ENCODE measurements around the gene DSE. TPM values are rescaled to one million over a fixed set of nuclear protein-coding genes. Genes with fewer than 3 reads are reported as not detected.
"Not testable (repeated sequence)": the region's sequence is repeated elsewhere in the genome, so short reads cannot be mapped to it uniquely, and the experiment has no call there.

DSE gene
- 12.7 TPM for total RNA-seq
- long read RNA-seq, full-length matches to known transcripts, result 5 of 69 reads
- long read RNA-seq, partial matches to known transcripts, result 0 of 69 reads
- long read RNA-seq, other reads (novel, unspliced or antisense), result 64 of 69 reads

GRCh38 chr6:116370760-116371119, at the start of gene DSE:
DSE (plus strand) TSS chr6:116370947; CDS start chr6:116399251, 28,304 bp downstream.
- ATAC-seq (peak; percentile 96), DNase-seq (peak; percentile 89)
- intact Hi-C loops (cut with micrococcal nuclease), result no loop called here

DNA sequence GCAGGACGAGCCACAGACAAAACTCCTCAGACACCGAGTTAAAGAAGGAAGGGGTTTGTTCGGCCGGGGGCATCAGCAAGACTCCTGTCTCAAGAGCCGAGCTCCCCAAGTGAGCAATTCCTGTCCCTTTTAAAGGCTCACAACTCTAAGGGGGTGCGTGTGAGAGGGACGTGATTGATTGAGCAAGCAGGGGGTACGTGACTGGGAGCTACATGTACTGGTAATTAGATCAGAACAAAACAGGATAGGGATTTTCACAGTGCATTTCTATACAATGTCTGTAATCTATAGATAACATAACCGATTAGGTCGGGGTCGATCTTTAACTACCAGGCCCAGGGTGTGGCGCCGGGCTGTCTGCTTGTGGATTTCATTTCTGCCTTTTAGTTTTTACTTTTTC, 48.8 kb upstream of the DSE start:
- intact Hi-C loops (cut with micrococcal nuclease); ATAC-seq; DNase-seq: not testable (repeated sequence)

DNA sequence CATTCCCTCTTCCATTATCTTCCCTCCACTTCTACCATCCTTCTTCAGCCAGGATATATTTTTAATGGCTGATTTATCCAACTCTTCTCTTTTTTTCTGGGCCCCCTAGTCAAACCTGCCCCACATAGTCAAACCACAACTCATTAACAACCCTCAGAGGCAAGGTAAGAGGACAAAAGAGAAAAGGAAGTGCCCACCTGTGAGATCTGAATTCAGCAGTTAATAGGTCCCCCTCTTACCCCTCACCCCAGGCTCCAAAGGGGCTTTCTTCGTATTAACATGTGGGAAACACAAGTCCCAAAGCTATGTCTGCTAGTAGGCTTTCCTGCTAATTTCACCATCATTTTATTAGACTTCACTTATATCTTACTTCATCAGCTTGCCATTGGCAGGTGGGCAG, 46.9 kb upstream of the DSE start:
- intact Hi-C loops (cut with micrococcal nuclease), result no loop called here

DNA sequence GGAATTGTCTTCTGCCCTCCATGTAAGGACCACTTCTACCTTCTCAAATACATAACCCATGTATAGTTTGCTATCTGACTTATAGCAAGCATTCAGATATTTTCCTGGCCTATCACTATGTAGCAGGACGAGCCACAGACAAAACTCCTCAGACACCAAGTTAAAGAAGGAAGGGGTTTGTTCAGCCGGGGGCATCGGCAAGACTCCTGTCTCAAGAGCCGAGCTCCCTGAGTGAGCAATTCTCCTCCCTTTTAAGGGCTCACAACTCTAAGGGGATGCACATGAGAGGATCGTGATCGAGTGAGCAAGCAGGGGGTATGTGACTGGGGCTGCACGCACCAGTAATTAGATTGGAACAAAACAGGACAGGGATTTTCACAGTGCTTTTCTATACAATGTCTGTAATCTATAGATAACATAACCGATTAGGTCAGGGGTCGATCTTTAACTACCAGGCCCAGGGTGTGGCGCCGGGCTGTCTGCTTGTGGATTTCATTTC, 45.1 kb upstream of the DSE start:
- DNase-seq; intact Hi-C loops (cut with micrococcal nuclease); ATAC-seq: not testable (repeated sequence)

More for the DNA sequence above, 46.9 kb upstream of the DSE start:
- no peak for ATAC-seq
- DNase-seq, result no peak

DNA sequence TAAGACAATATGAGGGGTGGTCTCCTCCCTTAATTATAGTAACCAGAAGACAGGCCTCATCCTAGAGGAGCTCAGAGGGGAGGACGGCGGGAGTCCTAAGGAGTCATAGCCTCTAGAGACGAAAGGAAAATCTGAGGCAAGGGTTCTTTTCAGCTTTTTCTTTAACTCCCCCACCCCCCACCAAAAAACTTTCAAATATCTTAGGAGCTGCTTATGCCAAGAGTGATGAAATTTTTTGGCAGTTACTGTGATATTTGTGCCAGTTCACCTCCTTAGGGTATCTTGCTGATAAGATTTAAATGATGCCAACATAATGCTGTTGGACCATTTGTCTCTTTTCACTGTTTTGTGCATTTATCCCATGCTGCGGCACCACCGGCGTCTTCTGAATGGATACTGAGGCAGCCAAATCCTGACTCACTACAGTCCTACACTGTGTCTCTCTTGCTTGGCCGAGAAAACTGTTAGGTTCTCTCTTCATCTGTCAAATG, 44.5 kb upstream of the DSE start:
- intact Hi-C loops (cut with micrococcal nuclease), result no loop called here
- peak; percentile 33 for DNase-seq
- ATAC-seq, result peak; percentile 74

DNA sequence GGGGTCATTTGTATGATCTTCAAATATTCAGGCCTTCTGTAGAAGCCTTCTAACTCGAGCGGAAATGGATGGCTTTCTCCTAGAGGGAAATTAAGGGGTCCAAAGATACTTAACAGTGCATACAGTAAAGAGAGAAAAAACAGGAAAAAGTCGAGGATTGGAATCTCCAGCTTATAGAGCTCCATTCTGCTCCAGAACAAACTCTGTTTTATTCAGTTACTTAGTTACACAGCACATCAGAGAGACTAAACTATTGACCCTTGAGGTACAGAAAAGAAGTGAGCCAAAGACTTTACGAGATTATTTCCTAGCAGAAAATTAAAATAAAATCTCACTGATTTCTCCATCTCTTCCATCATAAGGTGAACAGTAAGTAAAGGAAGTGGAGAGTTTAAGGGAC, 43.8 kb upstream of the DSE start:
- intact Hi-C loops (cut with micrococcal nuclease), result no loop called here
- ATAC-seq, result no peak
- DNase-seq, result no peak

GRCh38 chr6:116327803-116328527, 42.8 kb upstream of the DSE start:
- ATAC-seq (no peak), DNase-seq (no peak)
- intact Hi-C loops (cut with micrococcal nuclease), result no loop called here

- peak; percentile 33 for ATAC-seq
- intact Hi-C loops (cut with micrococcal nuclease), result no loop called here
These were observed 42.2 kb upstream of the DSE start for GRCh38 chr6:116328528-116328903.

DNA sequence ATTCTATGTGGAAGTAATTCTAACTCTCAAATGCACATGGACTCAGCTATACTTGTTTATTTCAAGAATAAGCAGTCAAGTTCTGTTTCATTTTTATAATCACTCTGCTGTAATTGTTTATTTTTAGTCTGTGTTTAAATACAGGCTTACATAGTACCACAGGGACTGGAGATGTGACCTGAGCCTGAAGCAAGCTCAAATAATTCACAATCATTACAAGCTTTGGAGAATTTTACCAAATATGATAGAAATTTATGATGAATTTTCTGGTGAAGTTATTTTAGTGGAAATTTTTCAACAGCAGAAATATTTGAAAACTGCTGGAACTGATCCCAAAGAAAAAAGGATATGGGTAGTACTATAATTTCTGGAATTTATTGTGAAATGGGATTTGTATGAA, 41.6 kb upstream of the DSE start:
- DNase-seq (no peak), ATAC-seq (peak; percentile 74)
- intact Hi-C loops (cut with micrococcal nuclease), result no loop called here

More at GRCh38 chr6:116328528-116328903, 42.2 kb upstream of the DSE start:
- DNase-seq, result no peak

GRCh38 chr6:116330511-116330910, 40.2 kb upstream of the DSE start:
- intact Hi-C loops (cut with micrococcal nuclease), result no loop called here
- ATAC-seq (no peak), DNase-seq (no peak)

DNA sequence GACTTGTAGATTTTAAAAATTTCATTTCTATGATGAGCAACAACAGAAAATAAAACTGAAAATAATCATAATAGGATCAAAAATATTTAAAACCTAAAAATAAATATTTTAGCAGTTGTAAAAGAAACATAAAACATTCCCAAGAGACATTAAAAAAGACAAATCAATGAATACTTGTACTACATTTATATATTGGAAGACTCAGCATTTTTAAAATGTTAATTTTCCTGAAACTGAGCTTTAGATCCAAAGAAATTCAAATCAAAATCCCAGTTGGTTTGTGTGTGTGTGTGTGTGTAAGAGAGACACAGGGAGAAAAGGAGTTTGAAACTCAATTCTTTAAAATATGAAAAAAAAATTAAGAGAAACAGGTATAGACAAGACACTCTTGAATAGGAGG, 38.7 kb upstream of the DSE start:
- intact Hi-C loops (cut with micrococcal nuclease), result no loop called here
- DNase-seq (no peak), ATAC-seq (no peak)

GRCh38 chr6:116334638-116335409, 35.9 kb upstream of the DSE start:
- intact Hi-C loops (cut with micrococcal nuclease); ATAC-seq; DNase-seq: not testable (repeated sequence)

- ATAC-seq (no peak), DNase-seq (no peak)
- intact Hi-C loops (cut with micrococcal nuclease), result no loop called here
These were observed 35.0 kb upstream of the DSE start for GRCh38 chr6:116335612-116336215.

- intact Hi-C loops (cut with micrococcal nuclease), result no loop called here
These were observed 31.8 kb upstream of the DSE start for GRCh38 chr6:116338943-116339342.

DNA sequence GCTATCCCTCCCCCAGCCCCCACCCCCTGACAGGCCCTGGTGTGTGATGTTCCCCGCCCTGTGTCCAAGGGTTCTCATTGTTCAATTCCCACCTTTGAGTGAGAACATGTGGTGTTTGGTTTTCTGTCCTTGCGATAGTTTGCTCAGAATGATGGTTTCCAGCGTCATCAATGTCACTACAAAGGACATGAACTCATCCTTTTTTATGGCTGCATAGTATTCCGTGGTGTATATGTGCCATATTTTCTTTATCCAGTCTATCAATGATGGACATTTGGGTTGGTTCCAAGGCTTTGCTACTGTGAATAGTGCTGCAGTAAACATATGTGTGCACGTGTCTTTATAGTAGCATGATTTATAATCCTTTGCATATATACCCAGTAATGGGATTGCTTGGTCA, 30.1 kb upstream of the DSE start:
- ATAC-seq; DNase-seq; intact Hi-C loops (cut with micrococcal nuclease): not testable (repeated sequence)

More at GRCh38 chr6:116338943-116339342, 31.8 kb upstream of the DSE start:
- DNase-seq (no peak), ATAC-seq (no peak)

- DNase-seq, result no peak
- intact Hi-C loops (cut with micrococcal nuclease), result no loop called here
- ATAC-seq, result no peak
These were observed 21.5 kb upstream of the DSE start for GRCh38 chr6:116349216-116349615.

GRCh38 chr6:116351101-116351500, 19.6 kb upstream of the DSE start:
- ATAC-seq (no peak), DNase-seq (no peak)
- intact Hi-C loops (cut with micrococcal nuclease), result no loop called here

GRCh38 chr6:116352515-116353471, 18.0 kb upstream of the DSE start:
- intact Hi-C loops (cut with micrococcal nuclease), result no loop called here
- peak; percentile 85 for ATAC-seq
- no peak for DNase-seq

All from left ventricle myocardium superior (tissue), 1 donor.